ENCODE results near the gene MERTK.
"Not testable (repeated sequence)": the region's sequence is repeated elsewhere in the genome, so short reads cannot be mapped to it uniquely, and the experiment has no call there.

Gene MERTK

DNA sequence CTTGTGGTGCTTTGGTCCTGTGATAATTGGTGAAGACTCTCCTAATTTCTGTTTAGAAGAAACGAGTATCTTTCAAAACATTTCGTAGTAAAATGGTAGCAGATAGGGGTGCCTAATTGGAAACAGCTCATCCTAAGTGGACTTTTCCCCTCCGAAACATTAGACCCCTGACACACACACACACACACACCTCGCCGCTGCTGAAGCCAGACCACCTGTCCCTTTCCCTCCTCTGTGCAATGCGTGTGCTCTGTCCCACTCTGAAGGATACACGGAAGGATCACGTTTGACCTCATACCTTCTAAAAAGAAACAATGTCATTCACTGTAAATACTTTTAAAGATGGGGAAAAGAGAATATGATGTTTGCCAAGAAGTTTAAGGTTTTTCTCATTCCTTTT lies 120.4 kb downstream of the MERTK start:
- DNase-seq: no peak

DNA sequence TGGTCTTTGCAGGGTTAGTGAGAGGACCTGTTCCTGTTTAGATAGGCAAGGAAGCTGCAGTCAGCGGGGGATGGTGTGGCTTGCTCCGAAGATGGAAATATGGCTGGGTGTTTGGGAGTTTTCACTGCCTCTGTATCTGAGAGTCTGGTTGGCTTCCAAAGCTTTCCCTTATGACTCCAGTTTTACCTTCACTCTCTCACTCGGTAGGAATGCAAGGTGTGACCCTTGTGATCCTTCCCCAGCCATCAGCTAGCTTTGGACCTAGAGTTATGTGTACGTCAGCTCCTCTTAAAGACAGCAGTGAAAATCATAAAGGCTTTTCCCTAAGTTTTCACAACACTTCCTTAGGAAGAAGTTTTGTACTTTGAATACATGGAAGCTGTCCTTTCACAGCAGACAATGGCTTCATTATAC lies 121.2 kb downstream of the MERTK start:
- DNase-seq: no peak

DNA sequence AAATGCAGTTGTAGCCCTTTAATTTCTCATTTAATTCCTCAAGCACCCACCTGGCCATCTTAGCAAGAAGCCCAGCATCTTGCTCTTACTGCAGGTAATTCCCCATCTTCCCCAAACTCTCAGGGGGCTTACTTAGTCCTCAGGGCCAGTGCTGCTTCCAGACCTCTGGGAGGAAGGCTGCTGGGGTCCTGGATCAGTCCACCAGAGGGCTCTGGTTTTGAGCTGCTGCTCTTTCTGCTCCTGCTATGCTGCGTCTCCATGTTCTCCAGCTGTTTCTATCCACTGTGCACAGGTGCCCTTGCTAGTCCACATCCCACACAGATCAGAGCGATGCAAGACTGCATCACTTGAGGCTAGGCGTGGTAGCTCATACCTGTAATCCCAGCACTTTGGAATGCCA lies 122.2 kb downstream of the MERTK start:
- no peak for DNase-seq

DNA sequence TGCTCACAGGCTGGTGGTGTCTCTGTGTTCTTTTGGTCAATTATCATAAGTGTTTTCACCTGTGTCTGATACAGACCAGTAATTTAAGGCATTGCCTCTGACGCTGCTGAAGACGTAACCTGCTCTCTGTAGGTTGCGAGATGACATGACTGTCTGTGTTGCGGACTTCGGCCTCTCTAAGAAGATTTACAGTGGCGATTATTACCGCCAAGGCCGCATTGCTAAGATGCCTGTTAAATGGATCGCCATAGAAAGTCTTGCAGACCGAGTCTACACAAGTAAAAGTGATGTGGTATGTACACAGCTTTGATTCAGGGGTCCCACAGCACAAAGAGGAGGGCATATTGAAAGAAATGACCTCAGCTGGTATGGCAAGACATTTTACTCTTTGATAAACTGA lies 122.9 kb downstream of the MERTK start:
- no peak for DNase-seq

DNA sequence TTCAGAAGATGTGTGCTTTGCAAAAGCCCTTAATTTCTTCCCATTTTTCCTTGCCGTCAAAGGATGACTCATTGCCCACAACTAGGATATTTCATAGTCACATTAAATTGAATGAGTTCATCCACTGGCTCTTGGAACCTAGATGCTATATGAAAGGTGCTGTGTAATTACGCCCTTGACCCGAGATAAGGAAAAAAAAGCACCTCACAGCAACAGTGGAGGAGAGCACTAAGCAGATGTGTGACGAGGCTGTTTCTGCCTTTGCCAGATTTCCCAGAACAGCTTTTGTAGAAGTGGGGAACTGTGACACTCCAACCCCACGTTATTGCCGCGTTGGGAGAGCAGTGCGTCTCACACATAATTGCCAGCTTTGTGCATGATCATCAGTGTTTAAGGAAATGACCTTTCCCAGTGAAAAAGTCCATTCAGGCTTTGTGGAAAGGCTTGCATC lies 123.4 kb downstream of the MERTK start:
- no peak for DNase-seq

DNA sequence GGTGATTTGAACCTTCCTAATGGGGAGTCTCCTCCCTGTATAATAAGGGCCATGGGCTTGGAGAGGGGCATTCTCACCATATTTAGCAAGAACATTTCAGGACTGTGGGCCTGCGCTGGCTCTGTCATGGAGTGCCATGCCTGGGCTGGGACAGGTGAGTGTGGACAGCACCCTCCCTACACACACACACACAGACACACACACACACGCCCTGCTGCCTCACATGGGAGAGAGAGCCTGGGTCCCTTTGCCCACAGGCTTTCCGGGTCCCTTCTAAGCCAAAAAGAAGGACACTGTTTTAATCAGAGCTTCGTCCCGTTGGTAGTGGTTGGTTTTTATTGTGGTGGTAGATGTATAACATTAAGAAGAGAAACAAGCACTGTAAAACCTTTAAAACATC lies 125.3 kb downstream of the MERTK start:
- no peak for DNase-seq

DNA sequence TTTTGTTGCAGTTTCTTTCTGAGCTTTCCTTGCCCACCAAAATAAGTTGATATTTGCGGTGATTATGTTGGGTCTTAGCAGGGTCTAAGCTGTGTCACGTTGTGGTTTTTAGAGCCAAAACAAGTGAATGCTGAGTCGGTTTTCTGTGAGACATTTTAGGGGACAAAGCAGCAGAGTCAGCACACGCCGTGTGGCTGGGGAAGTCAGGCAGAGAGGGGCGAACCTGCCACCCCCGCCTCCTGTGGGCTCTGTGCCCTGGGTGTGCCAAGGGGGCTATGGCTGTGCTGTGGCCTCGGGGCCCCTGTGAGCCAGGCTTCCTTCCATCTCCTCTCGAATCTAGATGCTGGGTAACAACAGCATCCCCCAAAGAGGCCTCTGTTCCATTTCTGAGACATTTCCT lies 125.8 kb downstream of the MERTK start:
- DNase-seq: no peak

DNA sequence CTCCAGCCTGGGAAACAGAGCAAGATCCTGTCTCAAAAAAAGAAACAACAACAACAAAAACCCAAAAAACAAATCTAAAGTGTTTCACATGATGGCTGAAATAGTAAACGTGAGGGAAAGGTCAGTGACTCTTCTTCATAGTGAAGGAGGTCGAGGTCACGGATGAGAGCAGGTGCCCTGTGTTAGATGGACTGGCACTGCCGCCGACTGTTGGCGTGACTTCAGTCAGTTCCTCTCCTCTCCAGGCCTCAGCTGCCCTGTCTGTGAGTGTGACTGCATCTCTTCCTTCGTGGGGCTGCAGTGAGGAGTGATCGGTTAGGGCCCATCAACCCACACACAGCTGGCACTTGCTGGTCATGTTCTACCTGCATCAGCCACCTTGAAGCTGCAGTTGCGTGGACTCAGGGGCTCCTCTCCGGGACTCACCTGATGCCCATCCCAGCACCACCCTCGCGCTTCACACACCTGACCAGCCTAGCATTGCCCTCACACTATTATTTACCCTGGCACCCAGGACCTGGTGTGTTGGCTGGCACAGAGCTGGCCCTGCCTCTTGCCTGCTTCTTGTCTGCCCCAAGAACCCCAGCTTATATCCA lies 126.6 kb downstream of the MERTK start:
- no peak for DNase-seq

DNA sequence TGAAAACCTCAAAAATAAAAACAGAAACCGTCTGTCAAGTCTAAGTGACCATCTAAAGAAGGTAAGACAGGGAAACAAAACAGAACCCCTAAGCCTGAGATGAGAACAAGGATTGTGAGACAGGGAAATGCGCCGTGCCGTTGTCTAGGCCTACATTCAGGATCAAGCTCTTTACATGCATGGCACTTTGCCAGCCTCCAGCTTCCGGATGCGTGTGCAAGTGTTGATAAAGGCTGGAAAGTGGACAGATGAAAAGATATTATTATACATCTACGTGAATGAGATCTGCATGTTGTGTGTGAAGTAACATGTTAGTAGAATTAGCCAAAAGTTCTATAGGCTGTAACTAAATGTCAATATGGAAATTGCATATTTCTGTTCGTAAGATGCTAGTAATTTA lies 128.1 kb downstream of the MERTK start:
- no peak for DNase-seq

DNA sequence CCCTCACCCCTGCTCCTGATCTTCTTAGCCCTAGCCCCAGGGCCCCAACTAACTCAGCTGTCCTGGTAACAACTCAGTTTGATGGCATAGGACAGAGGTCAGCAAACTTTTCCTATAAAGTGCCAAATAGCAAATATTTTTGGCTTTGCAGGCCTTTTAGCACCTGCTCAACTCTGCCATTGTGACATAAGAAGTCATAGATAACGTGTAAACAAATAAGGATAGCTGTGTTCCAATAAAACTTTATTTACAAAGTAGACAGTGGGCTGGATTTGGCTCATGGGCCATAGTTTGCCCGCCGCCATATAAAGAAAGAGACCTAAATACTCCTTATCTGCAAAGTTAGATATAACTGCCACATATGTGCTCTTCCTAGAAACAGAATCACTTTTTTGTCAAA lies 129.4 kb downstream of the MERTK start:
- DNase-seq: no peak

DNA sequence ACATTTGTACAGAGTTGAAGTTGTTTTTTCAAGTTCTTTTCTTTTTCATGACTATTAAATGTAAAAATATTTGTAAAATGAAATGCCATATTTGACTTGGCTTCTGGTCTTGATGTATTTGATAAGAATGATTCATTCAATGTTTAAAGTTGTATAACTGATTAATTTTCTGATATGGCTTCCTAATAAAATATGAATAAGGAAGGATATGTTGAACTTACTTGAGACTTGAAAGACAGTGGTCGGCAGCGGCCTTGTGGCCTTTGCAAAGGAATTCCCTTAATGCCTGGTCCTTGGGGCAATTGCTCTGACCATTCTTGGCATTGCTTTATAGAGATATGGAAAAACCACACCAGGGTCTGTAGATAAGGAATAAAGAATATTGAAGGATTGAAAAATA lies 130.8 kb downstream of the MERTK start:
- no peak for DNase-seq

DNA sequence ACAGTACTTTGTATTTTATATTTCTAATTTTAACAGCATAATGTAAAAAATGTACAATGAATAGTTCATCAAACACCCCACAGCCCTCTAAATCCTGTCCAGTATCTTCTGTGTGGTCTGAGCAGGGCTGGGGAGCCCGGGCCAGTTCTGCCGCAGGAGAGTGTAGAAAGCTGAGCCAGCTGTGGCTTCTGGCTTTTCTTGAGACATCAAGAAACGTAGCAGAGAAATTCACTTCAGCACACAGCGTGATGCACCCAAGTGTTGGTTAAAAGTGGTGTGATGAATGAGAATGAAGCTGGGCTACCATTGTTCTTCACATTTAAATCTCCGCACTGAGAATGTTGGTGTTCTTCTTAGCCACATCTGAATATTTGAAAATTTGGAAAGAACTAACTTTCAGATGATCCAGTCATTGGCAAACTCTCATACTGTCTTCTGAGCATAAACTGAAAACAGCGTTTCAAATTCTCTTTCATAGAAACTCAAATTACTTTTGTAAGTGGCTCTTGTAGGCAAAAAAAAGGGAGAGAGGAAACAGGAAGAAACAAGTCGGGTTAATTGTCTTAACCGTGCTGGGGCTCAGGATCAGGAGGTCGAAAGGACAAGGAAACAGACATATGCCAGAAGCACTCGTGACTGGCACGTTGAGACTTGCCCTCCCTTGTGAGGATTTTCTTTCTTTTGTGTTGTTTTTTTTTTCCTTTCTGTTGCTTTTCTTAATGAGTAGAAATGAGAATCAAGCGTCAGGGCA lies 133.2 kb downstream of the MERTK start:
- no peak for DNase-seq

DNA sequence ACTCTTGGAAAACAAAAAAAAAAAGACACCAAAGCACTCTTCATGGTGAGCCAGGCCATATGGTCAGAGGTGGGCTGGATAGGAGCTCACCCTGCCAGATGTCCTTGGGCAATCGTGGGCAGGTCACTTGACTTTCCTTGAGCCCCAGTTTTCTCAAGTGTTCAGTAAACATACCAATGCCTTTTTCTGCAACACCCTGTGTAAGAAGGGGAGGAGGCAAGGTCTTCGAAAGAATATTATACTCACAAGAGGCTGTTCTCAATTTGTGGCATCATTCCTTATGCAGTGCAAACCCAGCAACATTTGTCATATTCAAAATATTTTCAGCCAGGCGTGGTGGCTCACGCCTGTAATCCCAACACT lies 133.8 kb downstream of the MERTK start:
- no peak for DNase-seq

DNA sequence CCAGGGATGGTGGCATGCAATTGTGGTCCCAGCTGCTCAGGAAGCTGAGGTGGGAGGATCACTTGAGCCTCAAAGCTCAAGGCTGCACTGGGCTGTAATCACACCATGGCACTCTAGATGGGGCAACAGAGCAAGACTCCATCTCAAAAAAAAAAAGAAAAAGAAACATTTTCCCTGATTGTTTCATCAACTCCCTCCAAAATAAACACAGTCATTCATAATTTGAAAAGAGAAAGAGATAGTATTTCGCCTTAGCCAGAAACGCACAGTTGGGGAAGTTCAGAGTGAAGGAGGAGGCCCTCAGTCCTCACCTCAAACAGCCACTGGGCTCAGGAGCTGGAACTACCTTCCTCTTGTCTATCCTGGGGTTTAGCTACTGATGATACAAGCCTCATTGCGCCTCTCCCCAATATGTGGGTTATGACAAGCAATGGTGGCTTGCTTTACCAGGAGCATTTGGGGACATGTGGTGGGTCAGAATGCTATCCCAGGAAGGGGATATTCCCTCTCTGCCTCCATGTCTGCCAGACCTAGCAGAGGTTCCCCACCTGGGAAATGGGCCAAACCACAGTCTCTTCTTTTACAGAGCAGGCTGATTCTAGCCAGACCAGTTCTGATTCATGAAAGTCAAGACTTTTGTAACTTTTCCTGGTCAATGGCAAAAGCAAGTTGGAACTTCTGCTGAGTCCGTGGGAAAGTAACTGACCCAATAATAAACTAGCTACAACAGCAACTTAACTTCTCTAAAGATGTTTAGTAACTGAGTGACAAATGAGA lies 134.5 kb downstream of the MERTK start:
- DNase-seq: no peak

DNA sequence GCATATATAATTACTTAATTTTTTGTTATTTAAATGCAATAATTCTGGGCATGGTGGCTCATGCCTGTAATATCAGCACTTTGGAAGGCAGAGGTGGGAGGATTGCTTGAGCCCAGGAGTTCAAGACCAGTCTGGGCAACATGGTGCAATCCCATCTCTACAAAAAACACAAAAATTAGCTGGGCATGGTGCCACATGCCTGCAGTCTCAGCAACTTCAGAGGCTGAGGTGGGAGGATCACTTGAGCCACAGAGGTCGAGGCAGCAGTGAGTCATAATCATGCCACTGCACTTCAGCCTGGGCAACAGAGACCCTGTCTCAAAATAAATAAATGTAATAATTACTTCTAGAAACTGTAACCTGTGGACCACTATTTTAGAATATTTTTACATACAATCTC lies 135.2 kb downstream of the MERTK start:
- no peak for DNase-seq

DNA sequence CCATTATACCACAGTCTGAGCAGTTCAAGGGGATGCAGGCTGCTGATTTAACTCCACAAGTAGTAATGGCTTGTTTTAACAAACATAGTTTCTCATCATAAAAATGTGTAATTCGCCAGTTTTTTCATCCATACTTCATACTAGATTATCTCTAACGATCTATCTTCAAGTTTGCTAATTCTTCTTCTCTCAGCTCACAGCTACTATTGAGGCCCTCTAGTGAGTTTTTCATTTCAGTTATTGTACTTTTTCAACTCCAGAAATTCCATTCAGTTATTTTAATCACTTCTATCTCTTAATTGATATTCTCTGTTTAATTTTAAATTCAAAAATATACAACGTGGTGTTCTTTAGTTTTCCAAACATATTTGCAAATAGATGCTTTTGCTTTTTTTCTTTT lies 136.5 kb downstream of the MERTK start:
- DNase-seq: no peak

DNA sequence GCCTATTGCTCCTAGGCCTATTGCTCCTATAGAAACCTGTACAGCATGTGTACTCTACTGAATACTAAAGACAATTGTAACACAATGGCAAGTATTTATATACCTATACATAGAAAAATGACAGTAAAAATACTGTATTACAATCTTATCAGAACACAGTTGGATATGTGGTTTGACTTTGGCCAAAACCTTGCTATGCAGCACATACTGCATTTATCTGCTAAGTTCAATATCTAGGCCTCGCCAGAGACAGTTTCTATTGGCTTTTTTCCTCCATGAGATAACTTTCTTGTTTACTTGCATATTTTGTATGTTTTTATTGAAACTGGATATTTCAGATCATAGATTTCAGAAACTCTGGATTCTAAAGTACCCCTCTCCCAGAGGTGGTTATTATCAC lies 137.4 kb downstream of the MERTK start:
- no peak for DNase-seq

DNA sequence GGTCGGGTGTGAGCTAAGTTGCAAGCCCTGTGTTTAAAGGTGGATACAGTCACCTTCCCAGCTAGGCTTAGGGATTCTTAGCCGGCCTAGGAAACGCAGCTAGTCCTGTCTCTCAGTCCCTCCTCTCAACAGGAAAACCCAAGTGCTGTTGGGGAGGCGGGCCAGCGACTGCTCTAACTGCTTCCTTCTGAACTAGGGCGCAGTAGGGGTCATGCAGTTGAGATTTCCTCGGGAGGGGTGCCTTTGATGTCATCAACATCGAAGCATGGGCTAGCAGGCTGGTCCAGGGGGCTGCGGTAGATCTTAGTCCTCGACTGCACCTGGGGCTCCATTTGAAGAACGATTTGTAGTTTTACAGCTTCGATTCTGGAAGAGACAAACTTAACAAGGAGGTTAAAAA lies 141.1 kb downstream of the MERTK start:
- DNase-seq: not testable (repeated sequence)

DNA sequence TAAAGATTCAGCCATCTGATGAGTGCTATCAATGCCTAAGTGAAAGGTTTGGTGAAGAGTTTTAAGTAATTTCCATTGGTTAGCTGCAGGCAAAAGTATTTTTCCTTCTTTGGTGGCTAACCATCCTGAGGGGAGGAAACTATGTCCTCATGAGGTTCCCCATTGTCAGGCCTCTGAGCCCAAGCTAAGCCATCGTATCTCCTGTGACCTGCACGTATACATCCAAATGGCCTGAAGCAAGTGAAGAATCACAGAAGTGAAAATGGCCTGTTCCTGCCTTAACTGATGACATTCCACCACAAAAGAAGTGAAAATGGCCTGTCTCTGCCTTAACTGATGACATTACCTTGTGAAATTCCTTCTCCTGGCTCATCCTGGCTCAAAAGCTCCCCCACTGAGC lies 141.7 kb downstream of the MERTK start:
- DNase-seq: not testable (repeated sequence)

DNA sequence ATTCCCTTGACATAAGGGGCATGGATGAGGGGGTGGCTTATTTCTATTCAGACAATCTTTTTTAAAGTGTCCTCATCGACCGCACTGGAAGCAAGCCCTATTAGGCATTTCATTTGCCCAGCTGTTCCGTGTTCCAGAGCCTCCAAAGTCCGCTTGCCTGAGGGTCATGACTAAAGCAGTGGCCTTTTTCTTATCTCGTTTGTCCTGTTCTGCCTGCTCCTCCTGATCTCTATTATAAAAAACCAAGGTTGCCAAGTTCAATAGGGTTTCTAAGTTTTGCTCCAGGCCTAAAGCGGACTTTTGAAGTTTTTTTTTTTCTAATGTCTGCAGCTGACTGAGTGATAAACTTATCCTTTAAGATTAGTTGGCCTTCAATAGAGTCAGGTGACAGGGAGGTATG lies 143.1 kb downstream of the MERTK start:
- not testable (repeated sequence) for DNase-seq

DNA sequence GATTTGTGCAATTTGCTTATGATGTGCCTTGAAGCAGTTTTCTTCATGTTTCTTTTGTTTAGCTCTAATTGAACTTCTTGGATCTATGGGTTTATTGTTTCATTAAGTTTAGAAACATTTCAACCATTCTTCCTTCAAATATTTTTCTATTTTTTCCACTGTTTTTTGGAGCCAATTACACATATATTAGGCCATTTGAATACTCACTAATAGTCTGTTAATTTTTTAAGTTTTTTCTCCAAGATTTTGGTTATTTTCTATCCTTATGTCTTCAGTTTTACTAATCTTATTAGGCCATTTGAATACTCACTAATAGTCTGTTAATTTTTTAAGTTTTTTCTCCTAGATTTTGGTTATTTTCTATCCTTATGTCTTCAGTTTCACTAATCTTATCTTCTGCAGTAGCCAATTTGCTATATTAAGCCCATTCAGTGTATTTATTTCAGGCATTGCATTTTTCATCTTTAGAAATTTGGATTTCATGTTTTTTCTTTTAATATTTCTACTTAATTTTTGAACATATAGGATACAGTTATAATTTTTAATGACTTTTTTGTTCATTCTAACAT lies 147.1 kb downstream of the MERTK start:
- DNase-seq: no peak

DNA sequence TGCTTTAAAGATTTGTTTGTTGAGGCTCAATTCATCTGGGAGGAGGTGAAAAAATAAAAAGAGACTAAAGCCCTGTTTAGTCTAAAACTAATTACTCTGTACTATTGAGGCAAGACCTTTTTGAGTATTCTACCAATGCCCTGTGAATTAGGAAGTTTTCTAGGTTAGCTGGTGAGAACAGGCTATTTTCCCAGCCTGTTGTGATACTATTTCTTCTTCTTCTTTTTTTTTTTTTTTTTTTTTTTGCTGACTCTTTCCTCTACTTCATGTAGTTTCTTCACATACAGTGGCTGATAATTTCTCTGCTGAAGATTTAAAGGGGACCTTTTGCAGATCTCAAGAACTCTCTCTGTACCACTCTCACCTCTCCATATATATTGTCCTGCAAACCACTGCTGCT lies 147.8 kb downstream of the MERTK start:
- DNase-seq: no peak

DNA sequence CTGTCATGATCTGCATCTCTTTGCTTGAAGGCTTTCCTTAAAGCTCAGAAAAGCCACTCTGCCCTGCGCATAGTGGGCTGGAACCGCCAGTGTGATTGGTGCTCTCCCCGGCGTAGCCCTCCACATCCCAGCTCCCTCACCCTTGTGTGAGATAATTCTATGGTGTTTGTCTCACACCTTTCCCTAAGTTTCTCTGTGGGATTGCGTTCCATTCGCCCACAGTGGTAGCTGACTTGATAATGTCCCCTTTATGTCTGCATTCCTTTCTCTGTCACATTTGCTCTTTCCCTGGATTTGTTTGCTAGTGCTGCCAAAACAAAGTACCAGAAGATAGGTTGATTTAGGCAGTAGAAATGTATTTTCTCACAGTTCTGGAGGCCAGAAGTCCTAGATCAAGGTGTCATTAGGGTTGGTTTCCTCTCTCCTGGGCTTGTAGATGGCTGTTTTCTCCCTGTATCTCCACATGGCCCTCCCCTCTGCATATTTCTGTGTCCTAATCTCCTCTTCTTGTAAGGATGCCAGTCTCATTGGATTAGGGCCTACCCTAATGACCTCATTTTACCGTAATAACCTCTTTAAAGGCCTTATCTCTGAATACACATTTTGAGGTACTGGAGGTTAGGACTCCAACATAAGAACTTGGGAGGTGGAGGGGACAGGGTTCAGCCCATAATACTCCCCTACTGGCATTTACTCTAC lies 149.3 kb downstream of the MERTK start:
- no peak for DNase-seq

Measured in activated T-cell treated with anti-CD3 and anti-CD28 coated beads, Interleukin-2, amount 50 U/mL, for 1 hour (primary cell).